HL-60 (cell line): ENCODE results near the gene OSBPL2.

ENCODE experiments used
- POLR2AphosphoS5 ChIP-seq: IDR thresholded peaks from 2 replicates; pipeline ENCODE4 v1.6.1; 2012; ENCODE audit warnings: low read depth
- TF ChIP-seq, protein P1 (sequence below): IDR thresholded peaks from one replicate; pipeline ENCODE4 v1.5.1; 2011; ENCODE audit warnings: low read length, control low read depth, inconsistent platforms; ENCODE audit not compliant: insufficient read depth
- TF ChIP-seq, protein P2 (sequence below): IDR thresholded peaks from 2 replicates; pipeline ENCODE4 v1.6.1; 2012; ENCODE audit warnings: low read depth; ENCODE audit not compliant: insufficient replicate concordance

DNA sequence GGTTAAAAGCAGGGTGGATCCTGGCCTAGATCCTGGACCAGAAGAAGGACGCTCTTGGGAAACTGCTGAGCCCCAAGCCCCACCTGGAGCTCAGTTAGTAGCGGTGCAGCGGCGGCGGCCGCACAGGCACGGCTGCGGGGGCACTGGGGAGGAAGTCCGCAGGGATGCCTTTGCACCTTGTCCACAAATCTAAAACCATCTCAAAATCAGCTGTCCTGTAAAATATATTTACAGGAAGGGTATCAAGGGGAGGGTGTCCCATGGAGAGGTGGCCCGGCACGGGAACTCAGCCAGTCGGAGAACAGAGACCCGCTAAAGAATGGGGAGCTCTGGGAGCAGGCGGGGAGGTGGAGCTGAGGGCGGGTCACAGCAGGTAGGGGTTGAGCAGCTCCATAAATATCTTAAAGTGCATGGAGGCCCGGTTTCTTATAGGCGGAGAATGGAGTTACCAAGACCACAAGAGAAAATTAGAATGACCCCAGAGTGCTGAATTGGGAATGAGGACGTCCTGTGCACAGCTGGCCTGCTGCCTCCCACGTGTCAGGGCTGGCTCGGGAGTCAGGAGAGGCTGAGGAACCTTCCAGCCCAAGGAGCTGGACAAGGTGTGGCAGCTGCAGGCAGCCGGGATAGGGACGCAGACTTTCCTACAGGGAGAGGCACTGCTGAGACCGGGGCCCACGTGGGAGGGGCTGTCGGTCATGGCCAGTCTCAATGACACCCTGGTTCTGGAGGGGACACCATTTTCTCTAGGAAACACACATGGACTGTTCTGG is 47.5 kb upstream of the OSBPL2 start:
- TF ChIP-seq, protein P1, sequence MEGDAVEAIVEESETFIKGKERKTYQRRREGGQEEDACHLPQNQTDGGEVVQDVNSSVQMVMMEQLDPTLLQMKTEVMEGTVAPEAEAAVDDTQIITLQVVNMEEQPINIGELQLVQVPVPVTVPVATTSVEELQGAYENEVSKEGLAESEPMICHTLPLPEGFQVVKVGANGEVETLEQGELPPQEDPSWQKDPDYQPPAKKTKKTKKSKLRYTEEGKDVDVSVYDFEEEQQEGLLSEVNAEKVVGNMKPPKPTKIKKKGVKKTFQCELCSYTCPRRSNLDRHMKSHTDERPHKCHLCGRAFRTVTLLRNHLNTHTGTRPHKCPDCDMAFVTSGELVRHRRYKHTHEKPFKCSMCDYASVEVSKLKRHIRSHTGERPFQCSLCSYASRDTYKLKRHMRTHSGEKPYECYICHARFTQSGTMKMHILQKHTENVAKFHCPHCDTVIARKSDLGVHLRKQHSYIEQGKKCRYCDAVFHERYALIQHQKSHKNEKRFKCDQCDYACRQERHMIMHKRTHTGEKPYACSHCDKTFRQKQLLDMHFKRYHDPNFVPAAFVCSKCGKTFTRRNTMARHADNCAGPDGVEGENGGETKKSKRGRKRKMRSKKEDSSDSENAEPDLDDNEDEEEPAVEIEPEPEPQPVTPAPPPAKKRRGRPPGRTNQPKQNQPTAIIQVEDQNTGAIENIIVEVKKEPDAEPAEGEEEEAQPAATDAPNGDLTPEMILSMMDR: no peak
- TF ChIP-seq, protein P2, sequence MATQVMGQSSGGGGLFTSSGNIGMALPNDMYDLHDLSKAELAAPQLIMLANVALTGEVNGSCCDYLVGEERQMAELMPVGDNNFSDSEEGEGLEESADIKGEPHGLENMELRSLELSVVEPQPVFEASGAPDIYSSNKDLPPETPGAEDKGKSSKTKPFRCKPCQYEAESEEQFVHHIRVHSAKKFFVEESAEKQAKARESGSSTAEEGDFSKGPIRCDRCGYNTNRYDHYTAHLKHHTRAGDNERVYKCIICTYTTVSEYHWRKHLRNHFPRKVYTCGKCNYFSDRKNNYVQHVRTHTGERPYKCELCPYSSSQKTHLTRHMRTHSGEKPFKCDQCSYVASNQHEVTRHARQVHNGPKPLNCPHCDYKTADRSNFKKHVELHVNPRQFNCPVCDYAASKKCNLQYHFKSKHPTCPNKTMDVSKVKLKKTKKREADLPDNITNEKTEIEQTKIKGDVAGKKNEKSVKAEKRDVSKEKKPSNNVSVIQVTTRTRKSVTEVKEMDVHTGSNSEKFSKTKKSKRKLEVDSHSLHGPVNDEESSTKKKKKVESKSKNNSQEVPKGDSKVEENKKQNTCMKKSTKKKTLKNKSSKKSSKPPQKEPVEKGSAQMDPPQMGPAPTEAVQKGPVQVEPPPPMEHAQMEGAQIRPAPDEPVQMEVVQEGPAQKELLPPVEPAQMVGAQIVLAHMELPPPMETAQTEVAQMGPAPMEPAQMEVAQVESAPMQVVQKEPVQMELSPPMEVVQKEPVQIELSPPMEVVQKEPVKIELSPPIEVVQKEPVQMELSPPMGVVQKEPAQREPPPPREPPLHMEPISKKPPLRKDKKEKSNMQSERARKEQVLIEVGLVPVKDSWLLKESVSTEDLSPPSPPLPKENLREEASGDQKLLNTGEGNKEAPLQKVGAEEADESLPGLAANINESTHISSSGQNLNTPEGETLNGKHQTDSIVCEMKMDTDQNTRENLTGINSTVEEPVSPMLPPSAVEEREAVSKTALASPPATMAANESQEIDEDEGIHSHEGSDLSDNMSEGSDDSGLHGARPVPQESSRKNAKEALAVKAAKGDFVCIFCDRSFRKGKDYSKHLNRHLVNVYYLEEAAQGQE: no peak
- no peak for TF ChIP-seq POLR2AphosphoS5
